Measurements from ENCODE around the gene CHD6.

DNA sequence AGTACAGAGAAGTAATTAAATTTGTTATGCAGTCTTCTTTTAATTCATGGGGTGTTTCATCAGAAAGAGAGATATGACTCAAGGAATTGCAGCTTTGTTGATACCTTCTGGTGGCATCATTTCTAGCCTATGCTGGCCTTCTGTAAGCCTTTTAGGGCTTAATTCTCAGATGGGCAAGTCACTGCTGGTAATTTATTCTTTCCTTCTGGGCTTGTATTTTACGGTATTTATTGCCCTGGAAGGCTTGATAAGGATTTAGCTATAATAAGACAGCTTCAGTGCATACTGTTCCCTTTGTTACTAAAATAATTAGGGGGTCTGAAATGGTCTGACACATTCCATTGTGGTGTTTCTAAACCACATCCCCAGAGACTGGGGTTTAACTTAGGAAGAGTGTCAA lies 193.6 kb downstream of the CHD6 start:
- TF ChIP-seq POLR2AphosphoS5 (IDR thresholded peaks at IDR 0.05) = no peak
- no peak for TF ChIP-seq CTCF (IDR thresholded peaks at IDR 0.05)
